Mesenteric fat pad (tissue), 1 donor: ENCODE results near the gene PARP2. TPM values are rescaled to one million over a fixed set of nuclear protein-coding genes. Genes with fewer than 3 reads are reported as not detected.
"Not testable (repeated sequence)": the region's sequence is repeated elsewhere in the genome, so short reads cannot be mapped to it uniquely, and the experiment has no call there.

ENCODE experiments used
- DNase-seq: peaks from one replicate; pipeline ENCODE4 v3.0.0-alpha.2; 2020; ENCODE audit warnings: low spot score
- long read RNA-seq: library from polyadenylated mRNA; unstranded; transcript quantifications from one replicate; pipeline ENCODE4 v2.0.0, GENCODE V29; 2020
- total RNA-seq: library from RNA; stranded (reverse); fragmentation: NEBNext Ultra II Directional; extraction: Animal tissue kit (Norgen Biotek cat#: 25700); gene quantifications from one replicate; pipeline ENCODE4 v1.2.1, GENCODE V29; 2021
- donor health status: DM: yes; HTN: yes; CAD: no.

Gene PARP2
- 9.8 TPM for total RNA-seq
- long read RNA-seq, transcript PARP2-202 (16 exons, 1,881 nt), result major isoform, 14 of 24 reads
- long read RNA-seq, partial matches to known transcripts, result 3 of 24 reads
- long read RNA-seq, other reads (novel, unspliced or antisense), result 7 of 24 reads

- DNase-seq, result peak; percentile 99
These were observed at the start of gene PARP2 for GRCh38 chr14:20343092-20343861. Gene PARP2, plus strand, starts transcription at chr14:20343635. Its CDS starts 7 bp downstream, at chr14:20343642.

GRCh38 chr14:20294636-20295035, 48.8 kb upstream of the PARP2 start:
- no peak for DNase-seq

- no peak for DNase-seq
These were observed 48.4 kb upstream of the PARP2 start for GRCh38 chr14:20295067-20295466.

GRCh38 chr14:20302042-20302755, 41.2 kb upstream of the PARP2 start:
- no peak for DNase-seq

GRCh38 chr14:20305265-20306078, 38.0 kb upstream of the PARP2 start, which contains the start of gene TTC5:
Gene TTC5, minus strand, starts transcription at chr14:20305951. Its CDS starts 14 bp downstream, at chr14:20305937.
- DNase-seq, result no peak

DNA sequence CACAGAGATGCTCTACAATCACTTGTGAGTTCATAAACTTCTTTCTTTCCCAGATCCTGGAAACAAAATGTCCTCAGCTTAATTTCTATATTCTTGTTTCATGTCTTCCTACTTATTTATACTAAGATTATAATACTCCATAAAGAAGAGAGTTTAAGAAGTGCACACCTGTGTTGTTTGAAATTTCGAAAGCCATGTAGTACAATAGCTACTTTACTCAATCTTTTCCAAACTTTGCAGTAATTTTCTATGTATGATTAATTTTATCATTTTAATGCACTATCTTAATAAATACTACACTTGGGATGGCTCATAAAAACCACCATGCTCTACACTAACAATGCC, 37.4 kb upstream of the PARP2 start:
- DNase-seq, result no peak

- no peak for DNase-seq
These were observed 29.4 kb upstream of the PARP2 start for GRCh38 chr14:20314026-20314425.

- DNase-seq, result no peak
These were observed 25.7 kb upstream of the PARP2 start for GRCh38 chr14:20317720-20318119.

DNA sequence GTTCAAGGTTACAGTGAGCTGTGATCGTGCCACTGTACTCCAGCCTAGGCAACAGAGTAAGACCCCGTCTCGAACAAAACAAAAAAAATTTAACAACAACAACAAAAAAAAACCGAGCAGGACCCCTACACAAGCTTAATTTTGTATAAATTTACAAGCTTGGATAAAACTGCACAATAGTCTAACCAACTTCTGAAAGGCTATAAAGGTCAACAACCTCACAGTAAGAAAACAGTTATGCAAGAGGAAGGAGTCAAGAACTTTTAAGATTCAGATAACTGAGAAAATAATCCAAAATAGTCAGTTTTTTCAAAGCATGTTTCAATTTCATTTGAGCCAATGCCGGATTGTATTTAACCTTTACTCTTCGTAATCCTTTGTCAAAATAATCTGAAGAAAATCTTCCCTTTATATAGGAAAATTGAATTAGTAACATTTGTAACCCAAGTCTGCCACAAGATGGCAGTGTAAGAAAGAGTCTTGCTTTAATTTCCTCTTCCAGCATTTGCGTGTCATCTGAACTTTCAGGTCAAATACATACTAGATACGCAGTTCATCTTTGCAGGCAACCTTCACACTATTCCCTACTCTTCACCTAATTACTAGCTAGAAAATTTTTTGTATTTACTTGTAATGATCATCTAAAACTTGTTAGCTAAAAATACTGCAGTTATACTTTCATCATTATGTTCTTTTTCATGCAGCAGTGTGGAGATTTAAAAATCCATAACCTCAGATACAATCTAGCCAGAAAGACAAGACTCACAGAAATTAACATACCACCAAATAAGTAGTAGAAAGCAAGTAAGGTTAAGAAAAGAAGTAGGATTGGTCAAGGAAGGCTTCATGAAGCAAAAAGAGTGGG, 16.2 kb upstream of the PARP2 start:
- DNase-seq, result no peak

GRCh38 chr14:20328705-20329104, 14.7 kb upstream of the PARP2 start:
- no peak for DNase-seq

- DNase-seq, result no peak
These were observed 14.1 kb upstream of the PARP2 start for GRCh38 chr14:20329355-20329754.

DNA sequence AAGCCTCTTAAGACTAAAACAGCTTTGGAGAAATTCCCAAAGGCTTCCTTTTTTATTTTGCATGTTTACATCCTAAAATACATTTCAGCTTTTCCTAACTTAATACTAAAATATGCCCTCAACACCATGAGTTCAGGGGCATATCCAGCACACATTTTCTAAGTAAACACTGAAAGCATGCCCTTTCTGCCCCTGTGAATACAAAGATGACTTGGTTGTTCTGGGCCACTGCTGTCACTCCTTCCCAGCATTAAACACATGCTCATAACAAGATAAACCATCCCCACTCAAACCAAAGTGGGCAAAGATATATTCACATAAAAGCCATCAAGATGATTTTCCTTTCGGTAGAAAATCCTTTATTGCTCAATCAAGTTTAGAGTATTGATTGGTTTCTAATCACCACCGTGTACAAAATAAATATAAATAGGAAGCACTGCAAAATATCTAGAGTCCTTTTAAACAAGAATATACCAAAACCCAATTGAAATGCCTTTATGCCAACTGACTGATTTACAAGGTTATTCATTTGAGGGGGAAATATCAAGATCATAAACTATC, 12.3 kb upstream of the PARP2 start:
- no peak for DNase-seq

GRCh38 chr14:20332431-20332787, 11.0 kb upstream of the PARP2 start:
- no peak for DNase-seq

GRCh38 chr14:20332788-20333493, 10.5 kb upstream of the PARP2 start, which contains the start of gene CCNB1IP1:
Gene CCNB1IP1, minus strand, starts transcription at chr14:20333279. Its CDS starts 16,756 bp downstream, at chr14:20316523.
- DNase-seq, result no peak

- DNase-seq, result no peak
These were observed 10.0 kb upstream of the PARP2 start for GRCh38 chr14:20333494-20333841.

- DNase-seq, result no peak
These were observed 9.4 kb upstream of the PARP2 start for GRCh38 chr14:20334017-20334416.

DNA sequence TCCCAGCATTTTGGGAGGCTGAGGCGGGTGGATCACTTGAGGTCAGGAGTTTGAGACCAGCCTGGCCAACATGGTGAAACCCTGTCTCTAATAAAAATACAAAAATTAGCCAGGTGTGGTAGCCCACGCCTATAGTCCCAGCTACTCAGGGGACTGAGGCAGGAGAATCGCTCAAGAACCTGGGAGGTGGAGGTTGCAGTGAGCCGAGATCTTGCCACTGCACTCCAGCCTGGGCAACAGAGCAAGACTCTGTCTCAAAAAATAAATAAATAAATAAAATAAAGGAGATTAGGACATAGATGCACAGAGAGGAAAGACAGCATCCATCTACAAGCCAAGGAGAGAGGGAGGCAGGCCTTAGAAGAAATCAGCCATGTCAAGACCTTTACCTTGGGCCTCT, 2.4 kb upstream of the PARP2 start:
- DNase-seq, result not testable (repeated sequence)

- DNase-seq, result no peak
These were observed 1.8 kb upstream of the PARP2 start for GRCh38 chr14:20341646-20342045.

DNA sequence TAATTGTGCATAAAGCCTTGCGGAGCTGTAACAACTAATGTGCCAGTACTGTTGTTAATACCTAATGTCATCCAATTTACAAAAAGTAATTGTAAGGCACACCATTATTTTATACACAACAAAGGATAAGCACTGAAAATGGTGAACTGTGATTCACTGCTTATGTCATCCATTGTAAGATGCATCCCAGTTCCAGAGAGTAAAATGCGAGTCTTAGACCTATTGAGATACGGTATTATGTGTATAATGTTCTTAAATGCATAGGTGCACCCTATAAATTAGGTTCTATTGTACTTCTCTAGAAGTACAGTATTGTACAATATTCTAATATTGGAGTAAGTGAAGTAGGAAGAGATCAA, 406 bp downstream of the PARP2 start:
- DNase-seq, result no peak

DNA sequence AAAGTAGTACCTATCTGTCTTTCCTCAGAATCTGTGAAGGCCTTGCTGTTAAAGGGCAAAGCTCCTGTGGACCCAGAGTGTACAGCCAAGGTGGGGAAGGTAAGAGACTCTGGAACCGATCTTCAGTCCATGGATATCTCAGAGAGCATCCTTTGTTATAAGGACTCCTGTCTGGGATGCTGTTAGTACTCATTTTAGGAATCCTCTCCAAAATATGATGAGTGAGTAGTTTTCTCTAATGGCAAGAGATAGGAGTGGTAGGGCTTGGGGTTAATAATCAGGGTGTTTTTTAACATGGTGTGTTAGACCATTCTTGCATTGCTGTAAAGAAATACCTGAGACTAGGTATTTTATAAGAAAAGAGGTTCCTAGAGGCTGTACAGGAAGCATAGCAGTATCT, 1.9 kb downstream of the PARP2 start:
- no peak for DNase-seq
